GM12878 (cell line): Measurements from ENCODE around the gene RBM19. TPM values are rescaled to one million over a fixed set of nuclear protein-coding genes. Genes with fewer than 3 reads are reported as not detected.

Source experiments
- ATAC-seq: fragments of 200-7000 bp; cut with Tn5 transposase; 3 replicates; pipeline ENCODE4 v1.9.1; 2020; ENCODE audit warnings: mild to moderate bottlenecking, moderate library complexity
- BruUV-seq: library from RNA; stranded (reverse); fragments of 400-500 nt; replicated peaks from 2 replicates; lab custom pipeline; 2021; lab: Mats Ljungman, UMichigan
- CTCF ChIA-PET: fragments of 300-600 bp; sonication (Branson Sonifier 250); formaldehyde crosslinking; extraction: SDS; loops from one replicate; lab custom pipeline; 2021; ENCODE audit warnings: inconsistent platforms; lab: Yijun Ruan, JAX
- POLR2A ChIA-PET: fragments of 350-600 bp; formaldehyde crosslinking; extraction: SDS; loops from one replicate; lab custom pipeline; 2021; ENCODE audit warnings: inconsistent platforms; lab: Charles Lee
- RAD21 ChIA-PET: fragments of 300-600 bp; sonication (Branson Sonifier 250); formaldehyde crosslinking; loops from one replicate; lab custom pipeline; 2023; ENCODE audit warnings: antibody characterized with exemption; ENCODE audit not compliant: unreplicated experiment; lab: Charles Lee
- SMC1A ChIA-PET: fragments of 300-600 bp; sonication (Branson Sonifier 250); formaldehyde crosslinking; loops from one replicate; lab custom pipeline; 2023; ENCODE audit not compliant: unreplicated experiment, uncharacterized antibody; lab: Charles Lee
- DNase-seq: peaks from one replicate; pipeline ENCODE4 v3.0.0-alpha.2; 2011; ENCODE audit warnings: low read depth, low spot score
- FAIRE-seq: peaks from 3 replicates; lab custom pipeline; 2011; peaks lifted over from hg19 to GRCh38; lab: Jason Lieb, UNC
- H2AFZ ChIP-seq: 2 replicates; pipeline ENCODE4 v1.6.0; 2011; ENCODE audit warnings: low read depth, low read length, control low read depth; ENCODE audit not compliant: control insufficient read depth
- H3K27ac ChIP-seq: 2 replicates; pipeline ENCODE4 v1.5.1; 2011; ENCODE audit warnings: control low read depth; ENCODE audit not compliant: control insufficient read depth, insufficient read depth
- H3K27me3 ChIP-seq, 2 experiments: replicated peaks in 1 of 2; 2 replicates each; pipeline versions ENCODE4 v1.6.0 to v1.6.1; 2011; ENCODE audit warnings: low read length in 1 of 2; ENCODE audit not compliant: control insufficient read depth in 2 of 2, insufficient read depth in 2 of 2
- H3K36me3 ChIP-seq, 2 experiments: 2 replicates each; pipeline ENCODE4 v1.5.1; 2011; ENCODE audit warnings: low read length in 1 of 2; ENCODE audit not compliant: control insufficient read depth in 2 of 2, insufficient read depth in 2 of 2
- H3K4me1 ChIP-seq: 2 replicates; pipeline ENCODE4 v1.6.1; 2011; ENCODE audit warnings: mild to moderate bottlenecking, low read length, moderate library complexity, mixed read lengths; ENCODE audit not compliant: control insufficient read depth, insufficient read depth
- H3K4me2 ChIP-seq: 2 replicates; pipeline ENCODE4 v1.6.0; 2011; ENCODE audit warnings: control low read depth; ENCODE audit not compliant: control insufficient read depth, insufficient read depth
- H3K4me3 ChIP-seq: fragments of 200-600 bp; sonication (generic); 2 replicates; pipeline ENCODE4 v1.5.1; 2016
- H3K79me2 ChIP-seq: 2 replicates; pipeline ENCODE4 v1.6.0; 2011; ENCODE audit warnings: low read length; ENCODE audit not compliant: control insufficient read depth, insufficient read depth
- H3K9ac ChIP-seq: 2 replicates; pipeline ENCODE4 v1.8.0; 2011; ENCODE audit warnings: low read length, control low read depth, mixed read lengths; ENCODE audit not compliant: control insufficient read depth, insufficient read depth
- H3K9me3 ChIP-seq: replicated peaks from 3 replicates; pipeline ENCODE4 v1.5.1; 2011; ENCODE audit warnings: mild to moderate bottlenecking, low read length; ENCODE audit not compliant: control insufficient read depth, insufficient read depth
- H4K20me1 ChIP-seq: 2 replicates; pipeline ENCODE4 v1.6.0; 2011; ENCODE audit not compliant: control insufficient read depth, insufficient read depth
- CBX5 ChIP-seq: sonication (generic); IDR thresholded peaks from 2 replicates; pipeline ENCODE4 v1.6.1; 2016; ENCODE audit warnings: low read depth, moderate library complexity, mild to moderate bottlenecking, inconsistent platforms
- HDGF ChIP-seq: fragments of 450-650 bp; IDR thresholded peaks from 2 replicates; pipeline ENCODE4 v1.6.1; 2016; ENCODE audit warnings: antibody characterized with exemption
- JUNB ChIP-seq: IDR thresholded peaks from 2 replicates; pipeline ENCODE4 v1.6.1; 2016; ENCODE audit warnings: antibody characterized with exemption, mild to moderate bottlenecking
- JUND ChIP-seq: IDR thresholded peaks from 2 replicates; pipeline ENCODE4 v1.6.1; 2012; ENCODE audit warnings: low read depth, mild to moderate bottlenecking, low read length, improper control_type of control experiment, moderate library complexity
- SIX5 ChIP-seq: IDR thresholded peaks from 2 replicates; pipeline ENCODE4 v1.6.1; 2011; ENCODE audit warnings: mild to moderate bottlenecking, low read depth, low read length, moderate library complexity; ENCODE audit not compliant: severe bottlenecking
- SMARCA5 ChIP-seq: fragments of 450-650 bp; IDR thresholded peaks from 2 replicates; pipeline ENCODE4 v1.6.1; 2017; ENCODE audit warnings: mild to moderate bottlenecking
- SUZ12 ChIP-seq: fragments of 200-600 bp; sonication (generic); IDR thresholded peaks from one replicate; pipeline ENCODE4 v1.6.1; 2018; ENCODE audit warnings: antibody characterized with exemption, mild to moderate bottlenecking; ENCODE audit not compliant: unreplicated experiment
- ZNF217 ChIP-seq: fragments of 450-650 bp; IDR thresholded peaks from 2 replicates; pipeline ENCODE4 v1.6.1; 2017; ENCODE audit warnings: antibody characterized with exemption, mild to moderate bottlenecking
- ZNF24 ChIP-seq: fragments of 450-650 bp; IDR thresholded peaks from 2 replicates; pipeline ENCODE4 v1.6.1; 2017; ENCODE audit warnings: antibody characterized with exemption, mild to moderate bottlenecking
- WGBS: methylation state at CpG from one replicate; pipeline ENCODE4 v1.1.6; 2016; ENCODE audit warnings: low lambda C conversion rate; ENCODE audit not compliant: insufficient replicate concordance, insufficient coverage; ENCODE audit errors: missing lambda C conversion rate; 5-methylcytosine and 5-hydroxymethylcytosine counted together
- in situ Hi-C: fragments of 300-500 bp; cut with MboI; formaldehyde crosslinking; loops from 9 replicates; pipeline ENCODE4 v1.14.3; 2018; ENCODE audit warnings: mixed read lengths
- intact Hi-C: fragments of 100-400 bp; cut with micrococcal nuclease; formaldehyde crosslinking; loops from one replicate; pipeline ENCODE4 v1.14.2; 2022; ENCODE audit not compliant: unreplicated experiment
- polyA plus RNA-seq, 11 experiments: library from polyadenylated mRNA; depleted of rRNA in 4 of 11; unstranded in 6 of 11; stranded (reverse) in 5 of 11; fragments of >200 nt; fragmentation: Nextera tagmentation in 4 of 11; fragmentation: Illumina TruSeq in 1 of 11; extraction: Ambion mirVana in 4 of 11; extraction: Trizol in 1 of 11; gene quantifications; 1 replicate in 1 of 11; 2 replicates in 10 of 11; pipeline versions ENCODE4 v1.2.1 to v1.2.3, GENCODE V29; 2011 to 2016; ENCODE audit warnings: inconsistent platforms in 2 of 11, missing spikeins in 2 of 11, low read depth in 1 of 11
- total RNA-seq, 4 experiments: library from RNA; depleted of rRNA in 3 of 4; stranded (reverse); fragments of >200 nt in 3 of 4; fragmentation: Illumina TruSeq in 1 of 4; extraction: Trizol in 1 of 4; gene quantifications; 2 replicates each; pipeline versions ENCODE4 v1.2.1 to v1.2.3, GENCODE V29; 2013 to 2021
- TF ChIP-seq, protein P1 (sequence below): fragments of 450-650 bp; IDR thresholded peaks from 2 replicates; pipeline ENCODE4 v1.6.1; 2017; ENCODE audit warnings: low read depth, mild to moderate bottlenecking, moderate library complexity
- TF ChIP-seq, protein P2 (sequence below): IDR thresholded peaks from 2 replicates; pipeline ENCODE4 v1.6.1; 2011; ENCODE audit warnings: borderline replicate concordance, low read depth, mild to moderate bottlenecking, moderate library complexity, mixed read lengths, low read length; ENCODE audit not compliant: insufficient read depth; ENCODE audit errors: extremely low read length
- TF ChIP-seq, protein P3 (sequence below): fragments of 450-650 bp; IDR thresholded peaks from 2 replicates; pipeline ENCODE4 v1.6.1; 2017; ENCODE audit warnings: borderline replicate concordance
- TF ChIP-seq, protein P4 (sequence below): fragments of 450-650 bp; formaldehyde crosslinking; IDR thresholded peaks from 2 replicates; pipeline ENCODE4 v1.4.0; 2022; ENCODE audit warnings: mild to moderate bottlenecking, moderate library complexity

RBM19 gene
- total and polyA plus RNA-seq, 10 of the 15 experiments (the other 5 are each of a cell fraction or from before 2014, with no cell fraction given) = 4.2 to 42.9 (median 28.4) TPM

DNA sequence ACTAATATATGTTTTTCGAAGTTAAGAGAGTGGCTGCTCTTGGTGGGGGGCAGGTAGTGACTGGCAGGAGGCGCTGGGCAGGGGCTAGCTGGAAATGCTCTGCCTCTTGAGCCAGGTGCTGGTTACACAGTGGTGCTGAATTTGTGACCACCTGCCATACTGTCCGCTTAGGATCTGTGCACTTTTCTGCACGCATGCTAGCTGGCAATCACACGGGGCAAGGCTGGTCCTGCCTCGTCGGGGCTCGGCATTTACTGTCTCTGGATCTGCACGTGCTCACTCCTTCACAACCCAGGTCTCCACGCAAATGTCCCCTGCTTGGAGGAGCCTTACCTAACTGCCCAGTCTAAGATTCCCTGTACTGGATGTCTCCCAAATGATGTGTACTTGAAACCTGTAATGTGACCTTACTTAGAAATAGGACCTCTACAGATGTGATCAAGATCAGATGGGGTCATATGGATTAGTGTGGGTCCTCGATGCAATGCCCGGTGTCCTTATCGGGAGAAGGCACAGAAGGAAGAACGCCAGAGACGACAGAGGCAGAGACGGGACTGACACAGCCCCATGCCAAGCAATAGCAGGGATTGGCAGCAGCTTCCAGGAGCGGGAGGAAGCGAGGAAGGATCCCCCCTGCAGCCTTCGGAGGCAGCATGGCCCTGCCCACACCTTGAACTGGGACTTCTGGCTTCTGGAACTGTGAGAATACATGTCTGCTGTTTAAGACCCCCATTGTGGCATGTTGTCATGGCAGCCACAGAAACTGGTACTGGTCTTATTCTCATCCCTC lies 59.5 kb downstream of the RBM19 start:
- no peak for ATAC-seq
- no peak overlapping the region for H3K4me3 ChIP-seq
- no peak overlapping the region for H2AFZ ChIP-seq
- H3K9ac ChIP-seq = no peak overlapping the region
- SMC1A ChIA-PET = no interaction called here
- BruUV-seq = no TSS peak
- no peak for DNase-seq
- TF ChIP-seq, protein P1, sequence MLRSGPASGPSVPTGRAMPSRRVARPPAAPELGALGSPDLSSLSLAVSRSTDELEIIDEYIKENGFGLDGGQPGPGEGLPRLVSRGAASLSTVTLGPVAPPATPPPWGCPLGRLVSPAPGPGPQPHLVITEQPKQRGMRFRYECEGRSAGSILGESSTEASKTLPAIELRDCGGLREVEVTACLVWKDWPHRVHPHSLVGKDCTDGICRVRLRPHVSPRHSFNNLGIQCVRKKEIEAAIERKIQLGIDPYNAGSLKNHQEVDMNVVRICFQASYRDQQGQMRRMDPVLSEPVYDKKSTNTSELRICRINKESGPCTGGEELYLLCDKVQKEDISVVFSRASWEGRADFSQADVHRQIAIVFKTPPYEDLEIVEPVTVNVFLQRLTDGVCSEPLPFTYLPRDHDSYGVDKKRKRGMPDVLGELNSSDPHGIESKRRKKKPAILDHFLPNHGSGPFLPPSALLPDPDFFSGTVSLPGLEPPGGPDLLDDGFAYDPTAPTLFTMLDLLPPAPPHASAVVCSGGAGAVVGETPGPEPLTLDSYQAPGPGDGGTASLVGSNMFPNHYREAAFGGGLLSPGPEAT = no peak
- TF ChIP-seq, protein P2, sequence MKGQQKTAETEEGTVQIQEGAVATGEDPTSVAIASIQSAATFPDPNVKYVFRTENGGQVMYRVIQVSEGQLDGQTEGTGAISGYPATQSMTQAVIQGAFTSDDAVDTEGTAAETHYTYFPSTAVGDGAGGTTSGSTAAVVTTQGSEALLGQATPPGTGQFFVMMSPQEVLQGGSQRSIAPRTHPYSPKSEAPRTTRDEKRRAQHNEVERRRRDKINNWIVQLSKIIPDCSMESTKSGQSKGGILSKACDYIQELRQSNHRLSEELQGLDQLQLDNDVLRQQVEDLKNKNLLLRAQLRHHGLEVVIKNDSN = no peak
- TF ChIP-seq, protein P3, sequence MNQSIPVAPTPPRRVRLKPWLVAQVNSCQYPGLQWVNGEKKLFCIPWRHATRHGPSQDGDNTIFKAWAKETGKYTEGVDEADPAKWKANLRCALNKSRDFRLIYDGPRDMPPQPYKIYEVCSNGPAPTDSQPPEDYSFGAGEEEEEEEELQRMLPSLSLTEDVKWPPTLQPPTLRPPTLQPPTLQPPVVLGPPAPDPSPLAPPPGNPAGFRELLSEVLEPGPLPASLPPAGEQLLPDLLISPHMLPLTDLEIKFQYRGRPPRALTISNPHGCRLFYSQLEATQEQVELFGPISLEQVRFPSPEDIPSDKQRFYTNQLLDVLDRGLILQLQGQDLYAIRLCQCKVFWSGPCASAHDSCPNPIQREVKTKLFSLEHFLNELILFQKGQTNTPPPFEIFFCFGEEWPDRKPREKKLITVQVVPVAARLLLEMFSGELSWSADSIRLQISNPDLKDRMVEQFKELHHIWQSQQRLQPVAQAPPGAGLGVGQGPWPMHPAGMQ = no peak
- TF ChIP-seq SIX5 (no peak), ZNF24 (no peak), ZNF217 (no peak), CBX5 (no peak), JUNB (no peak), HDGF (no peak), SMARCA5 (no peak), SUZ12 (no peak), JUND (no peak)
- TF ChIP-seq, protein P4, sequence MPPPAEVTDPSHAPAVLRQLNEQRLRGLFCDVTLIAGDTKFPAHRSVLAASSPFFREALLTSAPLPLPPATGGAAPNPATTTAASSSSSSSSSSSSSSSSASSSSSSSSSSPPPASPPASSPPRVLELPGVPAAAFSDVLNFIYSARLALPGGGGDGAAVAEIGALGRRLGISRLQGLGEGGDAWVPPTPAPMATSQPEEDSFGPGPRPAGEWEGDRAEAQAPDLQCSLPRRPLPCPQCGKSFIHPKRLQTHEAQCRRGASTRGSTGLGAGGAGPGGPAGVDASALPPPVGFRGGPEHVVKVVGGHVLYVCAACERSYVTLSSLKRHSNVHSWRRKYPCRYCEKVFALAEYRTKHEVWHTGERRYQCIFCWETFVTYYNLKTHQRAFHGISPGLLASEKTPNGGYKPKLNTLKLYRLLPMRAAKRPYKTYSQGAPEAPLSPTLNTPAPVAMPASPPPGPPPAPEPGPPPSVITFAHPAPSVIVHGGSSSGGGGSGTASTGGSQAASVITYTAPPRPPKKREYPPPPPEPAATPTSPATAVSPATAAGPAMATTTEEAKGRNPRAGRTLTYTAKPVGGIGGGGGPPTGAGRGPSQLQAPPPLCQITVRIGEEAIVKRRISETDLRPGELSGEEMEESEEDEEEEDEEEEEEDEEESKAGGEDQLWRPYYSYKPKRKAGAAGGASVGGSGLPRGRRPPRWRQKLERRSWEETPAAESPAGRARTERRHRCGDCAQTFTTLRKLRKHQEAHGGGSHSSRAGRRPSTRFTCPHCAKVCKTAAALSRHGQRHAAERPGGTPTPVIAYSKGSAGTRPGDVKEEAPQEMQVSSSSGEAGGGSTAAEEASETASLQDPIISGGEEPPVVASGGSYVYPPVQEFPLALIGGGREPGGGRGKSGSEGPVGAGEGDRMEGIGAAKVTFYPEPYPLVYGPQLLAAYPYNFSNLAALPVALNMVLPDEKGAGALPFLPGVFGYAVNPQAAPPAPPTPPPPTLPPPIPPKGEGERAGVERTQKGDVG = no peak
- CTCF ChIA-PET = no interaction called here
- 98% methylated on average over 19 of the region's 19 CpGs for WGBS
- H4K20me1 ChIP-seq = no peaks in the 10 kb centered on the region
- intact Hi-C loops = no loop called here
- H3K27ac ChIP-seq = no peak overlapping the region
- POLR2A ChIA-PET = no interaction called here
- no peaks in the 10 kb centered on the region for H3K9me3 ChIP-seq
- no peak overlapping the region for H3K4me2 ChIP-seq
- RAD21 ChIA-PET = no interaction called here
- in situ Hi-C loops = no loop called here
- no peaks in the 10 kb centered on the region for H3K27me3 ChIP-seq
- peaks cover 3 to 4% of the 10 kb centered on the region in 2 experiments for H3K36me3 ChIP-seq
- H3K4me1 ChIP-seq = no peaks in the 10 kb centered on the region
- no peak for FAIRE-seq
- H3K79me2 ChIP-seq = no peaks in the 10 kb centered on the region
